Neutrophil (primary cell): ENCODE data around the gene RALA.

Experiments used
- H3K27ac ChIP-seq: fragments of 200-600 bp; sonication (generic); 2 replicates; pipeline ENCODE4 v1.5.1; 2016; ENCODE audit warnings: mild to moderate bottlenecking, moderate library complexity
- H3K27me3 ChIP-seq: fragments of 200-600 bp; sonication (generic); 2 replicates; pipeline ENCODE4 v1.6.0; 2016; ENCODE audit warnings: mild to moderate bottlenecking
- H3K36me3 ChIP-seq: fragments of 200-600 bp; sonication (generic); 2 replicates; pipeline ENCODE4 v1.5.1; 2017
- H3K4me1 ChIP-seq, 2 experiments: fragments of 200-600 bp in 1 of 2; sonication (generic) in 1 of 2; 1 replicate in 1 of 2; 2 replicates in 1 of 2; pipeline versions ENCODE4 v1.5.1 to v1.6.1; 2013 to 2016; ENCODE audit warnings: low read depth in 1 of 2, low read length in 1 of 2, mild to moderate bottlenecking in 1 of 2, moderate library complexity in 1 of 2; ENCODE audit not compliant: control insufficient read depth in 1 of 2, insufficient read depth in 1 of 2
- H3K4me3 ChIP-seq, 2 experiments: fragments of 200-600 bp in 1 of 2; sonication (generic) in 1 of 2; 1 replicate in 1 of 2; 2 replicates in 1 of 2; pipeline ENCODE4 v1.5.1; 2013 to 2016; ENCODE audit warnings: low read depth in 1 of 2, low read length in 1 of 2, mild to moderate bottlenecking in 1 of 2, moderate library complexity in 1 of 2
- H3K9me3 ChIP-seq: fragments of 200-600 bp; sonication (generic); 2 replicates; pipeline ENCODE4 v1.5.1; 2016
- CTCF ChIP-seq: fragments of 200-600 bp; sonication (generic); IDR thresholded peaks from 2 replicates; pipeline ENCODE4 v1.5.1; 2016; ENCODE audit warnings: antibody characterized with exemption

The RALA gene

GRCh38 chr7:39606941-39607340 is 16.4 kb upstream of the RALA start:
- H3K4me3 ChIP-seq: no peak overlapping the region
- no peak for TF ChIP-seq CTCF
- H3K27ac ChIP-seq: no peak overlapping the region
- H3K9me3 ChIP-seq: no peaks in the 10 kb centered on the region
- H3K36me3 ChIP-seq: no peaks in the 10 kb centered on the region
- H3K27me3 ChIP-seq: peaks cover 62% of the 10 kb centered on the region
- H3K4me1 ChIP-seq: peaks cover 0 to 5% of the 10 kb centered on the region in 2 experiments

GRCh38 chr7:39607865-39608264 is 15.5 kb upstream of the RALA start:
- no peak overlapping the region for H3K27ac ChIP-seq
- TF ChIP-seq CTCF: no peak
- H3K9me3 ChIP-seq: no peaks in the 10 kb centered on the region
- peaks cover 71% of the 10 kb centered on the region for H3K27me3 ChIP-seq
- no peak overlapping the region for H3K4me3 ChIP-seq
- peaks cover 0 to 5% of the 10 kb centered on the region in 2 experiments for H3K4me1 ChIP-seq
- no peaks in the 10 kb centered on the region for H3K36me3 ChIP-seq

GRCh38 chr7:39608278-39608677 is 15.1 kb upstream of the RALA start:
- H3K27ac ChIP-seq: no peak overlapping the region
- TF ChIP-seq CTCF: no peak

GRCh38 chr7:39609113-39609934 is 14.0 kb upstream of the RALA start:
- H3K9me3 ChIP-seq: no peaks in the 10 kb centered on the region
- no peak overlapping the region for H3K27ac ChIP-seq
- TF ChIP-seq CTCF: no peak
- H3K4me1 ChIP-seq: peaks cover 0 to 5% of the 10 kb centered on the region in 2 experiments
- no peak overlapping the region for H3K4me3 ChIP-seq
- H3K27me3 ChIP-seq: peaks cover 81% of the 10 kb centered on the region
- no peaks in the 10 kb centered on the region for H3K36me3 ChIP-seq

More at GRCh38 chr7:39608278-39608677, 15.1 kb upstream of the RALA start:
- Histone ChIP-seq H3K9me3 (no peaks in the 10 kb centered on the region), H3K36me3 (no peaks in the 10 kb centered on the region), H3K27me3 (peaks cover 75% of the 10 kb centered on the region), H3K4me1 (peaks cover 0 to 5% of the 10 kb centered on the region in 2 experiments), H3K4me3 (no peak overlapping the region)

- H3K9me3 ChIP-seq: no peaks in the 10 kb centered on the region
- H3K4me1 ChIP-seq: peaks cover 0 to 5% of the 10 kb centered on the region in 2 experiments
- H3K4me3 ChIP-seq: no peak overlapping the region
- no peak overlapping the region for H3K27ac ChIP-seq
- no peak for TF ChIP-seq CTCF
- H3K36me3 ChIP-seq: no peaks in the 10 kb centered on the region
- peaks cover 83% of the 10 kb centered on the region for H3K27me3 ChIP-seq
These were observed 13.5 kb upstream of the RALA start for GRCh38 chr7:39609935-39610263.
